H9 (cell line): ENCODE results near the gene CD1E. TPM values are rescaled to one million over a fixed set of nuclear protein-coding genes. Genes with fewer than 3 reads are reported as not detected.

Experiments
- DNase-seq: peaks from one replicate; pipeline ENCODE4 v3.0.0-alpha.2; 2017
- H2AFZ ChIP-seq: one replicate; pipeline ENCODE4 v1.6.1; 2013; ENCODE audit warnings: mild to moderate bottlenecking, low read length, control low read depth, moderate library complexity
- H2AK5ac ChIP-seq: 2 replicates; pipeline ENCODE4 v1.6.1; 2013; ENCODE audit warnings: low read length, control low read depth, mixed read lengths; ENCODE audit not compliant: insufficient read length
- H2BK120ac ChIP-seq: one replicate; pipeline ENCODE4 v1.6.1; 2013; ENCODE audit warnings: low read depth, mild to moderate bottlenecking, low read length, control low read depth, inconsistent platforms; ENCODE audit not compliant: poor library complexity, severe bottlenecking
- H2BK12ac ChIP-seq: 2 replicates; pipeline ENCODE4 v1.6.1; 2013; ENCODE audit warnings: low read length, control low read depth, mixed read lengths, low read depth; ENCODE audit not compliant: insufficient read length
- H2BK15ac ChIP-seq: 2 replicates; pipeline ENCODE4 v1.6.1; 2013; ENCODE audit warnings: low read depth, low read length, control low read depth
- H2BK20ac ChIP-seq: one replicate; pipeline ENCODE4 v1.6.1; 2013; ENCODE audit warnings: low read depth, mild to moderate bottlenecking, low read length, control low read depth, inconsistent platforms; ENCODE audit not compliant: poor library complexity, severe bottlenecking
- H2BK5ac ChIP-seq: 2 replicates; pipeline ENCODE4 v1.6.1; 2013; ENCODE audit warnings: low read length, control low read depth, mixed read lengths; ENCODE audit not compliant: insufficient read length
- H3K14ac ChIP-seq: 2 replicates; pipeline ENCODE4 v1.6.1; 2013; ENCODE audit warnings: low read length, control low read depth; ENCODE audit not compliant: insufficient read depth
- H3K18ac ChIP-seq: 2 replicates; pipeline ENCODE4 v1.6.1; 2013; ENCODE audit warnings: low read depth, mild to moderate bottlenecking, mixed read lengths, low read length, control low read depth; ENCODE audit not compliant: insufficient read length
- H3K23ac ChIP-seq: 2 replicates; pipeline ENCODE4 v1.6.1; 2013; ENCODE audit warnings: low read length, control low read depth, mixed read lengths, low read depth; ENCODE audit not compliant: insufficient read length
- H3K23me2 ChIP-seq: 2 replicates; pipeline ENCODE4 v1.6.1; 2013; ENCODE audit warnings: low read depth, mild to moderate bottlenecking, mixed read lengths, low read length, control low read depth; ENCODE audit not compliant: insufficient read length, poor library complexity, severe bottlenecking
- H3K27ac ChIP-seq: 2 replicates; pipeline ENCODE4 v1.5.1; 2013; ENCODE audit warnings: low read length, control low read depth, mixed read lengths, low read depth; ENCODE audit not compliant: insufficient read length
- H3K27me3 ChIP-seq: 2 replicates; pipeline ENCODE4 v1.6.1; 2013; ENCODE audit warnings: low read length, control low read depth, inconsistent platforms; ENCODE audit not compliant: insufficient read depth
- H3K4ac ChIP-seq: 2 replicates; pipeline ENCODE4 v1.6.1; 2013; ENCODE audit warnings: low read depth, mild to moderate bottlenecking, control low read depth, inconsistent platforms, low read length, moderate library complexity
- H3K4me1 ChIP-seq: 2 replicates; pipeline ENCODE4 v1.6.1; 2013; ENCODE audit warnings: low read length, control low read depth, inconsistent platforms; ENCODE audit not compliant: insufficient read depth
- H3K4me2 ChIP-seq: 2 replicates; pipeline ENCODE4 v1.6.1; 2013; ENCODE audit warnings: low read length, control low read depth, mixed read lengths; ENCODE audit not compliant: insufficient read length, insufficient read depth
- H3K56ac ChIP-seq: 2 replicates; pipeline ENCODE4 v1.6.1; 2013; ENCODE audit warnings: low read depth, mild to moderate bottlenecking, mixed read lengths, low read length, control low read depth; ENCODE audit not compliant: insufficient read length
- H3K79me1 ChIP-seq: 2 replicates; pipeline ENCODE4 v1.6.1; 2013; ENCODE audit warnings: low read depth, mild to moderate bottlenecking, moderate library complexity, low read length, control low read depth, inconsistent platforms; ENCODE audit not compliant: insufficient read depth, poor library complexity, severe bottlenecking
- H3K79me2 ChIP-seq: 2 replicates; pipeline ENCODE4 v1.6.1; 2013; ENCODE audit warnings: low read length, control low read depth, inconsistent platforms; ENCODE audit not compliant: insufficient read depth
- H3K9ac ChIP-seq: 2 replicates; pipeline ENCODE4 v1.6.1; 2013; ENCODE audit warnings: low read length, control low read depth, mixed read lengths; ENCODE audit not compliant: insufficient read length; ENCODE audit errors: extremely low read depth
- H3K9me3 ChIP-seq: one replicate; pipeline ENCODE4 v1.6.1; 2013; ENCODE audit warnings: low read depth, low read length, inconsistent platforms; ENCODE audit not compliant: control insufficient read depth
- H3T11ph ChIP-seq: one replicate; pipeline ENCODE4 v1.6.1; 2013; ENCODE audit warnings: mild to moderate bottlenecking, low read length, control low read depth, inconsistent platforms
- H4K20me1 ChIP-seq: one replicate; pipeline ENCODE4 v1.6.1; 2013; ENCODE audit not compliant: control insufficient read depth, insufficient read length, insufficient read depth
- H4K5ac ChIP-seq: 2 replicates; pipeline ENCODE4 v1.6.1; 2013; ENCODE audit warnings: low read depth, mild to moderate bottlenecking, mixed read lengths, low read length, control low read depth; ENCODE audit not compliant: insufficient read length
- H4K8ac ChIP-seq: replicated peaks from 2 replicates; pipeline ENCODE4 v1.6.1; 2013; ENCODE audit warnings: low read length, control low read depth, mixed read lengths, low read depth; ENCODE audit not compliant: insufficient read length
- H4K91ac ChIP-seq: 2 replicates; pipeline ENCODE4 v1.6.1; 2013; ENCODE audit warnings: low read depth, mild to moderate bottlenecking, moderate library complexity, mixed read lengths, low read length, control low read depth; ENCODE audit not compliant: insufficient read length
- H3K27ac Mint-ChIP-seq, 3 experiments: 2 replicates in 2 of 3; 3 replicates in 1 of 3; pipeline ENCODE4 v1.8.0; 2020 to 2021; ENCODE audit warnings: mixed read lengths in 3 of 3, mild to moderate bottlenecking in 1 of 3, moderate library complexity in 1 of 3
- H3K27me3 Mint-ChIP-seq: 2 replicates; pipeline ENCODE4 v1.8.0; 2021; ENCODE audit warnings: low read depth, mild to moderate bottlenecking, moderate library complexity, mixed read lengths
- H3K36me3 Mint-ChIP-seq, 3 experiments: 2 replicates in 2 of 3; 3 replicates in 1 of 3; pipeline ENCODE4 v1.8.0; 2020 to 2021; ENCODE audit warnings: low read depth in 3 of 3, mixed read lengths in 3 of 3; ENCODE audit not compliant: insufficient read depth in 1 of 3
- H3K4me1 Mint-ChIP-seq, 2 experiments: 2 replicates each; pipeline ENCODE4 v1.8.0; 2020; ENCODE audit warnings: mixed read lengths in 2 of 2
- H3K4me3 Mint-ChIP-seq, 2 experiments: 2 replicates in 1 of 2; 3 replicates in 1 of 2; pipeline ENCODE4 v1.8.0; 2020 to 2021; ENCODE audit warnings: mild to moderate bottlenecking in 2 of 2, mixed read lengths in 2 of 2, moderate library complexity in 1 of 2
- H3K9me3 Mint-ChIP-seq, 2 experiments: 2 replicates in 1 of 2; 3 replicates in 1 of 2; pipeline ENCODE4 v1.8.0; 2020; ENCODE audit warnings: mild to moderate bottlenecking in 2 of 2, mixed read lengths in 2 of 2, moderate library complexity in 1 of 2
- CTCF ChIP-seq: fragments of 200-600 bp; sonication (generic); conservative IDR thresholded peaks from 3 replicates; pipeline ENCODE4 v1.8.0; 2021; ENCODE audit warnings: antibody characterized with exemption, mild to moderate bottlenecking
- WGBS: extraction: QIAGEN DNeasy Blood & Tissue Kit; methylation state at CpG from one replicate; pipeline ENCODE4 v1.1.7; 2013; ENCODE audit warnings: missing lambda C conversion rate, low lambda C conversion rate, mixed read lengths; ENCODE audit not compliant: insufficient read length; ENCODE audit errors: extremely low coverage; 5-methylcytosine and 5-hydroxymethylcytosine counted together
- total RNA-seq: library from RNA; stranded (reverse); gene quantifications from 2 replicates; pipeline ENCODE4 v1.2.1, GENCODE V29; 2021

Gene CD1E
- total RNA-seq, 1 experiment from 2014 or later: not detected

- Histone ChIP-seq H3K23ac (no peak overlapping the region), H3K79me2 (no peaks in the 10 kb centered on the region), H3T11ph (no peak overlapping the region), H4K5ac (no peak overlapping the region), H3K23me2 (no peaks in the 10 kb centered on the region), H3K27ac (no peak overlapping the region), H2BK15ac (no peak overlapping the region), H3K79me1 (no peaks in the 10 kb centered on the region), H4K91ac (no peak overlapping the region), H4K20me1 (no peaks in the 10 kb centered on the region), H3K14ac (no peak overlapping the region), H2AK5ac (no peak overlapping the region), H3K27me3 (no peaks in the 10 kb centered on the region), H3K9me3 (no peaks in the 10 kb centered on the region), H3K4ac (no peak overlapping the region), H4K8ac (no peak overlapping the region), H2BK12ac (no peak overlapping the region), H2BK5ac (no peak overlapping the region), H3K56ac (no peak overlapping the region), H3K9ac (no peak overlapping the region), H3K18ac (no peak overlapping the region), H3K4me2 (no peak overlapping the region), H2BK120ac (no peak overlapping the region), H2AFZ (no peak overlapping the region), H2BK20ac (no peak overlapping the region), H3K4me1 (no peaks in the 10 kb centered on the region)
- Mint-ChIP-seq H3K4me3 (no peak overlapping the region), H3K4me1 (no peaks in the 10 kb centered on the region), H3K9me3 (peaks cover 24 to 27% of the 10 kb centered on the region in 2 experiments; a peak in 4 of 5 replicates), H3K27me3 (no peaks in the 10 kb centered on the region), H3K27ac (no peak overlapping the region), H3K36me3 (peaks cover 0 to 4% (median 0%) of the 10 kb centered on the region in 3 experiments; a peak in 2 of 7 replicates)
- WGBS: no CpG with 5 or more reads among the region's 1 CpG
- TF ChIP-seq CTCF: no peak
- no peak for DNase-seq
Measured at GRCh38 chr1:158310623-158311022, 43.1 kb upstream of the CD1E start.
